Measurements from ENCODE around the gene TMEM109.

Gene TMEM109

GRCh38 chr11:60952742-60953170 lies 38.8 kb downstream of the TMEM109 start:
- DNase-seq (ENCODE audit: low read depth) = no peak
- no peak overlapping the region for H3K4me3 ChIP-seq (ENCODE audit: low read depth, low read length)
- TF ChIP-seq CTCF (IDR thresholded peaks at IDR 0.05; ENCODE audit: control insufficient read depth, extremely low read depth, insufficient read depth) = no peak

GRCh38 chr11:60953781-60954180 lies 39.8 kb downstream of the TMEM109 start:
- no peak overlapping the region for H3K4me3 ChIP-seq (ENCODE audit: low read depth, low read length)
- TF ChIP-seq CTCF (IDR thresholded peaks at IDR 0.05; ENCODE audit: control insufficient read depth, extremely low read depth, insufficient read depth) = no peak
- no peak for DNase-seq (ENCODE audit: low read depth)

GRCh38 chr11:60954421-60954820 lies 40.5 kb downstream of the TMEM109 start:
- DNase-seq (ENCODE audit: low read depth) = no peak
- no peak overlapping the region for H3K4me3 ChIP-seq (ENCODE audit: low read depth, low read length)
- TF ChIP-seq CTCF (IDR thresholded peaks at IDR 0.05; ENCODE audit: control insufficient read depth, extremely low read depth, insufficient read depth) = no peak

- no peak for DNase-seq (ENCODE audit: low read depth)
- no peak for TF ChIP-seq CTCF (IDR thresholded peaks at IDR 0.05; ENCODE audit: control insufficient read depth, extremely low read depth, insufficient read depth)
- H3K4me3 ChIP-seq (ENCODE audit: low read depth, low read length) = no peak overlapping the region
Measured at GRCh38 chr11:60955571-60955970, 41.6 kb downstream of the TMEM109 start.

GRCh38 chr11:60957188-60957587 lies 43.2 kb downstream of the TMEM109 start:
- TF ChIP-seq CTCF (IDR thresholded peaks at IDR 0.05; ENCODE audit: control insufficient read depth, extremely low read depth, insufficient read depth) = no peak
- no peak for DNase-seq (ENCODE audit: low read depth)
- no peak overlapping the region for H3K4me3 ChIP-seq (ENCODE audit: low read depth, low read length)

GRCh38 chr11:60959431-60959830 lies 45.5 kb downstream of the TMEM109 start:
- H3K4me3 ChIP-seq (ENCODE audit: low read depth, low read length) = no peak overlapping the region
- DNase-seq (ENCODE audit: low read depth) = no peak
- no peak for TF ChIP-seq CTCF (IDR thresholded peaks at IDR 0.05; ENCODE audit: control insufficient read depth, extremely low read depth, insufficient read depth)

- no peak for TF ChIP-seq CTCF (IDR thresholded peaks at IDR 0.05; ENCODE audit: control insufficient read depth, extremely low read depth, insufficient read depth)
- no peak overlapping the region for H3K4me3 ChIP-seq (ENCODE audit: low read depth, low read length)
- DNase-seq (ENCODE audit: low read depth) = no peak
Measured at GRCh38 chr11:60960405-60960804, 46.4 kb downstream of the TMEM109 start.
